H1 (cell line): ENCODE measurements around the gene SLC6A19. TPM values are rescaled to one million over a fixed set of nuclear protein-coding genes. Genes with fewer than 3 reads are reported as not detected.

ENCODE experiments used
- CTCF ChIA-PET: fragments of 300-600 bp; sonication (Branson Sonifier 250); formaldehyde crosslinking; loops from one replicate; lab custom pipeline; 2021; ENCODE audit not compliant: partially characterized antibody; lab: Charles Lee
- POLR2A ChIA-PET: fragments of 300-600 bp; sonication (Branson Sonifier 250); formaldehyde crosslinking; loops from one replicate; lab custom pipeline; 2021; ENCODE audit warnings: inconsistent platforms; ENCODE audit not compliant: partially characterized antibody; lab: Charles Lee
- DNase-seq, 2 experiments: peaks; one replicate each; pipeline versions ENCODE4 v3.0.0 to v3.0.0-alpha.2; 2010 to 2022; ENCODE audit warnings: low spot score in 2 of 2, low read depth in 1 of 2, mixed read lengths in 1 of 2
- FAIRE-seq: peaks from 2 replicates; lab custom pipeline; 2011; peaks lifted over from hg19 to GRCh38; lab: Jason Lieb, UNC
- H2AFZ ChIP-seq: 2 replicates; pipeline ENCODE4 v1.8.1; 2012; ENCODE audit warnings: low read length, inconsistent platforms
- H2AK5ac ChIP-seq: 2 replicates; pipeline ENCODE4 v1.6.1; 2013; ENCODE audit warnings: low read depth, low read length
- H2BK120ac ChIP-seq: replicated peaks from 2 replicates; pipeline ENCODE3; 2013; ENCODE audit warnings: low read depth, low read length, inconsistent platforms
- H2BK12ac ChIP-seq: 2 replicates; pipeline ENCODE4 v1.6.1; 2013; ENCODE audit warnings: low read depth, low read length
- H2BK15ac ChIP-seq: 2 replicates; pipeline ENCODE4 v1.6.1; 2013; ENCODE audit warnings: low read length
- H2BK20ac ChIP-seq: 2 replicates; pipeline ENCODE4 v1.6.1; 2013; ENCODE audit warnings: low read length
- H2BK5ac ChIP-seq: 2 replicates; pipeline ENCODE4 v1.6.1; 2013; ENCODE audit warnings: low read depth, low read length
- H3K14ac ChIP-seq: 2 replicates; pipeline ENCODE4 v1.6.1; 2013; ENCODE audit warnings: inconsistent platforms; ENCODE audit not compliant: insufficient read length
- H3K18ac ChIP-seq: 2 replicates; pipeline ENCODE4 v1.6.1; 2013; ENCODE audit warnings: low read length; ENCODE audit errors: extremely low read depth
- H3K23ac ChIP-seq: 2 replicates; pipeline ENCODE4 v1.6.1; 2013; ENCODE audit warnings: inconsistent platforms; ENCODE audit not compliant: insufficient read length
- H3K23me2 ChIP-seq: 2 replicates; pipeline ENCODE4 v1.6.1; 2013; ENCODE audit warnings: low read depth, low read length
- H3K27ac ChIP-seq: 2 replicates; pipeline ENCODE4 v1.6.1; 2011; ENCODE audit warnings: low read depth, low read length, inconsistent platforms
- H3K27me3 ChIP-seq, 4 experiments: replicated peaks in 1 of 4; 1 replicate in 1 of 4; 2 replicates in 3 of 4; pipeline versions ENCODE4 v1.6.1 to v1.8.1; 2011 to 2013; ENCODE audit warnings: low read length in 3 of 4, mild to moderate bottlenecking in 3 of 4, inconsistent platforms in 2 of 4, mixed read lengths in 2 of 4, moderate library complexity in 1 of 4; ENCODE audit not compliant: control insufficient read depth in 3 of 4, insufficient read depth in 3 of 4; ENCODE audit errors: extremely low read depth in 1 of 4
- H3K36me3 ChIP-seq, 4 experiments: 2 replicates each; pipeline versions ENCODE4 v1.6.1 to v1.8.1; 2011 to 2013; ENCODE audit warnings: mild to moderate bottlenecking in 4 of 4, low read length in 3 of 4, moderate library complexity in 2 of 4, control low read depth in 1 of 4, inconsistent platforms in 1 of 4; ENCODE audit not compliant: insufficient read depth in 4 of 4, control insufficient read depth in 2 of 4
- H3K4ac ChIP-seq: replicated peaks from 2 replicates; pipeline ENCODE3; 2013; ENCODE audit warnings: low read length, low read depth, mixed read lengths, inconsistent platforms; ENCODE audit not compliant: insufficient read length
- H3K4me1 ChIP-seq, 4 experiments: replicated peaks in 1 of 4; 1 replicate in 1 of 4; 2 replicates in 3 of 4; pipeline versions ENCODE4 v1.6.1 to v1.8.1; 2011 to 2013; ENCODE audit warnings: low read length in 3 of 4, inconsistent platforms in 2 of 4, mixed read lengths in 1 of 4; ENCODE audit not compliant: insufficient read depth in 4 of 4, control insufficient read depth in 3 of 4
- H3K4me2 ChIP-seq, 2 experiments: 2 replicates each; pipeline versions ENCODE4 v1.6.1 to v1.8.1; 2011 to 2013; ENCODE audit warnings: low read depth in 2 of 2, low read length in 2 of 2, control low read depth in 1 of 2, inconsistent platforms in 1 of 2, mild to moderate bottlenecking in 1 of 2; ENCODE audit not compliant: insufficient read depth in 1 of 2
- H3K4me3 ChIP-seq, 4 experiments: fragments of 200-600, 300-600 bp in 1 of 4; sonication (generic), shearing (Covaris generic), sonication (Bioruptor Twin) in 1 of 4; 2 replicates each; pipeline versions ENCODE4 v1.5.1 to v1.8.1; 2011 to 2016; ENCODE audit warnings: low read length in 4 of 4, low read depth in 3 of 4, control low read depth in 2 of 4, inconsistent platforms in 2 of 4, mild to moderate bottlenecking in 2 of 4, mixed read lengths in 1 of 4, moderate library complexity in 1 of 4; ENCODE audit not compliant: insufficient read depth in 2 of 4; ENCODE audit errors: extremely low read depth in 1 of 4
- H3K56ac ChIP-seq: replicated peaks from 2 replicates; pipeline ENCODE3; 2013; ENCODE audit warnings: low read depth, mild to moderate bottlenecking, mixed read lengths, low read length, inconsistent platforms; ENCODE audit not compliant: insufficient read length
- H3K79me1 ChIP-seq: 2 replicates; pipeline ENCODE4 v1.6.1; 2013; ENCODE audit warnings: low read depth, low read length, control low read depth
- H3K79me2 ChIP-seq, 2 experiments: 2 replicates each; pipeline versions ENCODE4 v1.6.1 to v1.8.1; 2012 to 2013; ENCODE audit warnings: low read length in 2 of 2, mild to moderate bottlenecking in 2 of 2, inconsistent platforms in 1 of 2; ENCODE audit not compliant: insufficient read depth in 2 of 2, control insufficient read depth in 1 of 2
- H3K9ac ChIP-seq, 4 experiments: replicated peaks in 1 of 4; 1 replicate in 1 of 4; 2 replicates in 3 of 4; pipeline versions ENCODE4 v1.6.1 to v1.8.1; 2011 to 2013; ENCODE audit warnings: low read depth in 3 of 4, low read length in 3 of 4, control low read depth in 2 of 4, mild to moderate bottlenecking in 2 of 4, moderate library complexity in 2 of 4, inconsistent platforms in 1 of 4; ENCODE audit errors: extremely low read depth in 1 of 4
- H3K9me3 ChIP-seq, 2 experiments: 2 replicates each; pipeline versions ENCODE4 v1.6.1 to v1.8.1; 2012 to 2013; ENCODE audit warnings: mild to moderate bottlenecking in 2 of 2, moderate library complexity in 2 of 2, control low read depth in 1 of 2, inconsistent platforms in 1 of 2, low read depth in 1 of 2, low read length in 1 of 2, mixed read lengths in 1 of 2; ENCODE audit not compliant: insufficient read depth in 2 of 2
- H4K20me1 ChIP-seq, 2 experiments: replicated peaks in 1 of 2; 2 replicates each; pipeline versions ENCODE3 to v1.8.1; 2011 to 2013; ENCODE audit warnings: inconsistent platforms in 2 of 2, low read length in 2 of 2, mild to moderate bottlenecking in 1 of 2; ENCODE audit not compliant: insufficient read depth in 2 of 2, control insufficient read depth in 1 of 2
- H4K5ac ChIP-seq: 2 replicates; pipeline ENCODE4 v1.6.1; 2013; ENCODE audit warnings: low read length, low read depth, mixed read lengths, inconsistent platforms; ENCODE audit not compliant: insufficient read length
- H4K8ac ChIP-seq: 2 replicates; pipeline ENCODE4 v1.8.0; 2013; ENCODE audit warnings: mild to moderate bottlenecking, moderate library complexity, low read length, inconsistent platforms; ENCODE audit not compliant: insufficient read depth; ENCODE audit errors: extremely low read depth
- H4K91ac ChIP-seq: replicated peaks from 2 replicates; pipeline ENCODE3; 2013; ENCODE audit warnings: low read length, mixed read lengths, inconsistent platforms; ENCODE audit not compliant: insufficient read length
- EZH2 ChIP-seq: fragments of 200-600 bp; sonication (generic); IDR thresholded peaks from 2 replicates; pipeline ENCODE4 v1.7.1; 2012; ENCODE audit warnings: low read depth, mild to moderate bottlenecking, moderate library complexity, low read length, inconsistent platforms; ENCODE audit not compliant: severe bottlenecking
- SP1 ChIP-seq: IDR thresholded peaks from 2 replicates; pipeline ENCODE4 v1.6.1; 2011; ENCODE audit warnings: low read depth, low read length
- TBP ChIP-seq: IDR thresholded peaks from 2 replicates; pipeline ENCODE4 v1.6.1; 2011; ENCODE audit warnings: low read depth, low read length, improper control_type of control experiment
- WGBS, 2 experiments: shearing (Covaris generic) in 1 of 2; methylation state at CpG; one replicate each; pipeline versions ENCODE4 v1.1.6 to v1.1.7; 2013 to 2015; ENCODE audit warnings: low lambda C conversion rate in 2 of 2, mixed read lengths in 2 of 2, inconsistent platforms in 1 of 2, low coverage in 1 of 2, missing lambda C conversion rate in 1 of 2; ENCODE audit not compliant: insufficient replicate concordance in 2 of 2, insufficient coverage in 1 of 2, insufficient read length in 1 of 2; ENCODE audit errors: extremely low coverage in 1 of 2, missing lambda C conversion rate in 1 of 2; 5-methylcytosine and 5-hydroxymethylcytosine counted together
- polyA plus RNA-seq, 7 experiments: library from polyadenylated mRNA; depleted of rRNA in 3 of 7; stranded (reverse) in 5 of 7; unstranded in 2 of 7; fragments of >200 nt in 5 of 7; fragments of 200-250 nt in 2 of 7; gene quantifications; 1 replicate in 5 of 7; 2 replicates in 1 of 7; 4 replicates in 1 of 7; pipeline versions ENCODE4 v1.2.1 to v1.2.3, GENCODE V29; 2011 to 2013; ENCODE audit warnings: missing spikeins in 2 of 7, mixed read lengths in 2 of 7
- total RNA-seq: library from RNA; stranded (reverse); fragmentation: NEBNext Ultra II Directional; extraction: Animal tissue kit (Norgen Biotek cat#: 25700); gene quantifications from 2 replicates; pipeline ENCODE4 v1.2.1, GENCODE V29; 2021

The SLC6A19 gene
- total and polyA plus RNA-seq, 2 of the 8 experiments (the other 6 are each of a cell fraction or from before 2014, with no cell fraction given): 0.02 TPM; not detected in 1

DNA sequence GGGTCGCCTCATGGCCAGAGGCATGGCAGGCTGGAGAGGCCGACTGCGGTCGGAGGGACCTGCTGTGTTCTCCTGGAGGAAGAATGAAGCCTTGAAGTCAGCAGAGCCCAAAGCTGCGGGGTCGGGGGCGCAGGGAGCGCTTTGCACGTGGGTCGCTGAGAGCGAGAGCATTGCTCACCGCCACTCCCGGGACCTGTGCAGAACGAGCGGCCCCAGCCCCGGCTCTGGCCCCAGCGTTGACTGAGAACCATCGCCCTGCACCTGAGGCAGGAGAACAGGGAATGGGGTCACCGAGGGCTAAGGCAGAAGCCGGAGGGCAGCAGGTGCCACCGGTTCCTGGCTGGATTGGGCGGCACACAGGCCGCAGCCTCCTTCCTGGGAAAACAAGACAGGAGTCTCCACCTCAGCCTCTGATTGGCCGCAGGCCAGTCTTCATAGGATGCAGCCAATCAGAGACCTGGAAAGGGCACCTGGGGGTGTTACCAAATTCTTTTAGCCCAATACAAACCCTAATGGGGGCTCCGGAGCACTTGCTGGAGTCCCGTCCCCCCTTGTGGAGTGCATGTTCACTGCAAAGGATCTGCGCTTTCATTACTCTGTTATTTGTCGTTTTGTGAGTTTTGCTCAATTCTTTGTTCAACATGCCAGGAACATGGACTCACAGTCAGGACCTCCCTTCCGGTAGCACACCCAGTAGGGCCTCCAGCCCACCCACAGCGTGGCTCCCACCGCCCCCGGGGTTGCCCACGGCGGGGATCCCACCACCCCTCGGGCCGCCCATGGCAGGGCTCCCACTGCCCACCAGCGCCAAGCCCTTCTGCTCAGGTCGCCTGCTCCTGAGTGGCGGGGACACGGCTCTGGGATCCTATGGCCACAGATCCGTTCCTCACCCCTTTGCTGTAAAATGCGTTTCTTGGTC is 24.7 kb upstream of the SLC6A19 start:
- DNase-seq: peak in 1 of 2 experiments; percentile 71
- H4K5ac ChIP-seq: no peak overlapping the region
- POLR2A ChIA-PET: no interaction called here

More for the DNA sequence above, 24.7 kb upstream of the SLC6A19 start:
- H3K23me2 ChIP-seq: no peaks in the 10 kb centered on the region
- H3K79me2 ChIP-seq: no peaks in the 10 kb centered on the region
- no peaks in the 10 kb centered on the region for H3K36me3 ChIP-seq
- H3K4ac ChIP-seq: no peak overlapping the region
- H2AK5ac ChIP-seq: no peak overlapping the region
- no peak overlapping the region for H2BK120ac ChIP-seq
- WGBS, 2 experiments: 94% methylated on average over 36 of the region's 42 CpGs; no CpG with 5 or more reads in 1 of the 2 experiments
- TF ChIP-seq EZH2: peak; percentile 28
- TF ChIP-seq SP1: peak; percentile 77; the same call in 1 of the 2 replicates
- no peak for TF ChIP-seq TBP
- no peak overlapping the region for H3K23ac ChIP-seq
- no peak overlapping the region for H3K4me3 ChIP-seq
- H3K14ac ChIP-seq: no peak overlapping the region
- no peak overlapping the region for H2BK20ac ChIP-seq
- CTCF ChIA-PET: interaction anchor here (0.6 to 3.2 kb wide), 4 partner anchors 7 to 228 kb away, joined by 3 to 30 read pairs (median 5); no protein-coding TSS in a partner anchor
- peak overlapping the region; percentile 48; the same call in 1 of the 2 replicates for H3K18ac ChIP-seq
- H3K9me3 ChIP-seq: no peaks in the 10 kb centered on the region; a peak in 1 of 4 replicates
- no peak overlapping the region for H2BK5ac ChIP-seq
- 0 out of 7 replicates have a peak, but pooled peaks cover 0 to 4% (median 0%) of the 10 kb centered on the region in 4 experiments for H3K4me1 ChIP-seq
- no peak overlapping the region for H3K56ac ChIP-seq
- no peaks in the 10 kb centered on the region for H4K20me1 ChIP-seq
- no peak overlapping the region for H3K4me2 ChIP-seq
- H3K79me1 ChIP-seq: no peaks in the 10 kb centered on the region
- no peaks in the 10 kb centered on the region for H3K27me3 ChIP-seq
- no peak overlapping the region for H2BK12ac ChIP-seq
- H2AFZ ChIP-seq: no peak overlapping the region
- no peak overlapping the region for H3K9ac ChIP-seq
- H4K91ac ChIP-seq: no peak overlapping the region
- H4K8ac ChIP-seq: peak overlapping the region; percentile 63; the same call in 1 of the 2 replicates
- H3K27ac ChIP-seq: no peak overlapping the region; the same call in 1 of the 2 replicates
- 0 out of 2 replicates have a peak overlapping the region, but pooled peaks have one; percentile 29 for H2BK15ac ChIP-seq
- FAIRE-seq: no peak
